SK-N-SH (cell line): ENCODE results near the gene MED29. TPM values are rescaled to one million over a fixed set of nuclear protein-coding genes. Genes with fewer than 3 reads are reported as not detected.

ENCODE experiments used
- CTCF ChIA-PET: fragments of 300-600, 350-600 bp; formaldehyde crosslinking; extraction: SDS; loops from one replicate; lab custom pipeline; 2021; lab: Yijun Ruan, JAX
- POLR2A ChIA-PET: fragments of 350-600 bp; sonication (Branson Sonifier 250); formaldehyde crosslinking; extraction: SDS; loops from one replicate; lab custom pipeline; 2020; ENCODE audit warnings: antibody characterized with exemption, inconsistent platforms; lab: Yijun Ruan, JAX
- DNase-seq: peaks from one replicate; pipeline ENCODE4 v3.0.0; 2012
- H2AFZ ChIP-seq: fragments of 200-600 bp; sonication (generic); 2 replicates; pipeline ENCODE4 v1.8.1; 2016; ENCODE audit warnings: antibody characterized with exemption, mild to moderate bottlenecking, low read depth
- H3F3A ChIP-seq: fragments of 200-600 bp; sonication (generic); replicated peaks from 2 replicates; pipeline ENCODE3; 2016; ENCODE audit warnings: antibody characterized with exemption, mild to moderate bottlenecking; ENCODE audit not compliant: insufficient read depth
- H3K27ac ChIP-seq, 2 experiments: fragments of 200-500 bp in 1 of 2; fragments of 200-600 bp in 1 of 2; sonication (Bioruptor generic) in 1 of 2; sonication (generic), shearing (Covaris generic) in 1 of 2; 2 replicates each; pipeline versions ENCODE4 v1.5.1 to v1.6.1; 2014 to 2016; ENCODE audit warnings: low read depth in 2 of 2, inconsistent platforms in 1 of 2, low read length in 1 of 2, mild to moderate bottlenecking in 1 of 2, mixed read lengths in 1 of 2
- H3K27me3 ChIP-seq: fragments of 200-600 bp; sonication (generic), shearing (Covaris generic); 2 replicates; pipeline ENCODE4 v1.6.1; 2016; ENCODE audit warnings: mixed run types; ENCODE audit not compliant: insufficient read depth
- H3K36me3 ChIP-seq, 2 experiments: fragments of 200-500 bp in 1 of 2; fragments of 200-600 bp in 1 of 2; sonication (Bioruptor generic) in 1 of 2; sonication (generic) in 1 of 2; replicated peaks in 1 of 2; 2 replicates each; pipeline versions ENCODE3 to v1.5.1; 2014 to 2016; ENCODE audit warnings: low read length in 1 of 2, mild to moderate bottlenecking in 1 of 2; ENCODE audit not compliant: insufficient read depth in 2 of 2, control insufficient read depth in 1 of 2
- H3K4me1 ChIP-seq, 2 experiments: fragments of 200-500 bp in 1 of 2; fragments of 200-600 bp in 1 of 2; sonication (Bioruptor generic) in 1 of 2; sonication (generic), shearing (Covaris generic) in 1 of 2; 2 replicates each; pipeline versions ENCODE4 v1.5.1 to v1.6.1; 2014 to 2016; ENCODE audit warnings: low read depth in 1 of 2, low read length in 1 of 2, mixed run types in 1 of 2; ENCODE audit not compliant: insufficient read depth in 2 of 2, control insufficient read depth in 1 of 2
- H3K4me2 ChIP-seq: fragments of 200-600 bp; sonication (generic), shearing (Covaris generic); 2 replicates; pipeline ENCODE4 v1.6.1; 2017; ENCODE audit warnings: mixed run types
- H3K4me3 ChIP-seq, 2 experiments: fragments of 200-500 bp in 1 of 2; fragments of 200-600 bp in 1 of 2; sonication (Bioruptor generic) in 1 of 2; sonication (generic), shearing (Covaris generic) in 1 of 2; 2 replicates each; pipeline versions ENCODE4 v1.5.1 to v1.8.1; 2014 to 2016; ENCODE audit warnings: low read depth in 2 of 2, inconsistent platforms in 1 of 2, low read length in 1 of 2, mild to moderate bottlenecking in 1 of 2, mixed read lengths in 1 of 2, moderate library complexity in 1 of 2
- H3K79me2 ChIP-seq: fragments of 200-600 bp; sonication (generic); 2 replicates; pipeline ENCODE4 v1.8.1; 2017; ENCODE audit warnings: mild to moderate bottlenecking; ENCODE audit not compliant: insufficient read depth
- H3K9ac ChIP-seq: fragments of 200-600 bp; sonication (generic); 2 replicates; pipeline ENCODE4 v1.6.1; 2017; ENCODE audit warnings: mixed run types
- H3K9me2 ChIP-seq: fragments of 200-600 bp; sonication (generic); 2 replicates; pipeline ENCODE4 v1.6.1; 2017; ENCODE audit warnings: mixed run types
- H3K9me3 ChIP-seq: fragments of 200-600 bp; sonication (generic); 2 replicates; pipeline ENCODE4 v1.6.1; 2017; ENCODE audit warnings: mixed run types, mild to moderate bottlenecking, moderate library complexity
- H4K20me1 ChIP-seq: fragments of 200-600 bp; sonication (generic); 2 replicates; pipeline ENCODE4 v1.6.1; 2017; ENCODE audit warnings: mild to moderate bottlenecking, mixed run types; ENCODE audit not compliant: insufficient read depth
- ELF1 ChIP-seq: IDR thresholded peaks from 2 replicates; pipeline ENCODE4 v1.4.0; 2012
- EP300 ChIP-seq, 2 experiments: IDR thresholded peaks; 2 replicates each; pipeline versions ENCODE4 v1.4.0 to v1.6.1; 2012; ENCODE audit warnings: borderline replicate concordance in 1 of 2, low read depth in 1 of 2, low read length in 1 of 2
- EZH2phosphoT487 ChIP-seq: fragments of 200-600 bp; sonication (generic); IDR thresholded peaks from 2 replicates; pipeline ENCODE4 v1.6.1; 2017; ENCODE audit warnings: low read depth, mixed run types, mild to moderate bottlenecking, antibody characterized with exemption, moderate library complexity, borderline replicate concordance
- FOXJ3 ChIP-seq: sonication (generic); formaldehyde crosslinking; IDR thresholded peaks from 2 replicates; pipeline ENCODE4 v1.5.1; 2020; ENCODE audit warnings: mild to moderate bottlenecking, missing genetic modification reagents
- GABPA ChIP-seq: IDR thresholded peaks from 2 replicates; pipeline ENCODE4 v1.4.0; 2012; ENCODE audit warnings: low read depth, mild to moderate bottlenecking
- MEF2A ChIP-seq: IDR thresholded peaks from 2 replicates; pipeline ENCODE4 v1.4.0; 2012; ENCODE audit warnings: low read depth, borderline replicate concordance
- NFIC ChIP-seq: IDR thresholded peaks from 2 replicates; pipeline ENCODE4 v1.4.0; 2012; ENCODE audit warnings: borderline replicate concordance
- RCOR1 ChIP-seq: fragments of 150-350 bp; IDR thresholded peaks from 2 replicates; pipeline ENCODE4 v1.6.1; 2017; ENCODE audit warnings: antibody characterized with exemption, low read length
- RFX5 ChIP-seq: IDR thresholded peaks from 2 replicates; pipeline ENCODE4 v1.6.1; 2012; ENCODE audit warnings: mild to moderate bottlenecking, improper control_type of control experiment, low read length
- RXRA ChIP-seq: IDR thresholded peaks from 2 replicates; pipeline ENCODE4 v1.4.0; 2012; ENCODE audit warnings: low read depth, mild to moderate bottlenecking, borderline replicate concordance
- SIN3A ChIP-seq: IDR thresholded peaks from 2 replicates; pipeline ENCODE4 v1.6.1; 2012; ENCODE audit warnings: low read depth, mild to moderate bottlenecking, low read length, moderate library complexity, borderline replicate concordance
- SMC3 ChIP-seq: IDR thresholded peaks from 2 replicates; pipeline ENCODE4 v1.6.1; 2012; ENCODE audit warnings: low read depth, low read length, improper control_type of control experiment
- TCF12 ChIP-seq: IDR thresholded peaks from 2 replicates; pipeline ENCODE4 v1.4.0; 2012
- YY1 ChIP-seq: IDR thresholded peaks from 2 replicates; pipeline ENCODE4 v1.4.0; 2012; ENCODE audit warnings: low read depth, mild to moderate bottlenecking
- WGBS: methylation state at CpG from one replicate; pipeline ENCODE4 v1.1.6; 2017; ENCODE audit warnings: low lambda C conversion rate; 5-methylcytosine and 5-hydroxymethylcytosine counted together
- polyA plus RNA-seq, 3 experiments: library from polyadenylated mRNA; depleted of rRNA; stranded (reverse); fragments of >200 nt; gene quantifications; 2 replicates each; pipeline ENCODE4 v1.2.3, GENCODE V29; 2012
- TF ChIP-seq, protein P1 (sequence below): fragments of 200-600 bp; sonication (generic); IDR thresholded peaks from 2 replicates; pipeline ENCODE4 v1.6.1; 2017; ENCODE audit warnings: antibody characterized with exemption, mild to moderate bottlenecking, moderate library complexity
- TF ChIP-seq, protein P2 (sequence below): IDR thresholded peaks from 2 replicates; pipeline ENCODE4; 2012
- TF ChIP-seq, protein P3 (sequence below): IDR thresholded peaks from 2 replicates; pipeline ENCODE4 v1.4.0; 2012; ENCODE audit warnings: low read depth, borderline replicate concordance
- TF ChIP-seq, protein P4 (sequence below): IDR thresholded peaks from 2 replicates; pipeline ENCODE4 v1.4.0; 2012; ENCODE audit warnings: low read depth

Gene MED29
- polyA plus RNA-seq, 1 of the 3 experiments (the other 2 are of a cell fraction), result 32.0 TPM

DNA sequence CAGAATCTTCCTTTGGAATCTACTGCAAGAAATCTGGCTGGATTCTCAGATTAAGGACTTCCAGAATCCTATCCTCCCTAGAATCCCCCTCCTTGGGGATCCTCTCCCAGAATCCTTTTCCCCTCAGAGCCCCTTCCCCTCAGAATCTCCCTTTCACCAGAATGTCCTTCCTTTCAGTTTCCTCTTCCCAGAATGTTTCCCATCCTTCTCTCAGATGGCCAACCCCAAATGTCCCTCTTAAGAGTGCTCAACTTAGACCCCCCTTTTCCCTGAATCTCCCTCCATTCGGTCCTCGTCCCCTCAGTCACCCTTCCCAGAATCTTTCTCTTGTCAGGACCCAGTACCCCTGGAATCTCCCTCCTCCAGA lies 45.2 kb downstream of the MED29 start (continued):
- TF ChIP-seq RFX5, result no peak
- TF ChIP-seq ELF1, result no peak
- TF ChIP-seq, protein P1, sequence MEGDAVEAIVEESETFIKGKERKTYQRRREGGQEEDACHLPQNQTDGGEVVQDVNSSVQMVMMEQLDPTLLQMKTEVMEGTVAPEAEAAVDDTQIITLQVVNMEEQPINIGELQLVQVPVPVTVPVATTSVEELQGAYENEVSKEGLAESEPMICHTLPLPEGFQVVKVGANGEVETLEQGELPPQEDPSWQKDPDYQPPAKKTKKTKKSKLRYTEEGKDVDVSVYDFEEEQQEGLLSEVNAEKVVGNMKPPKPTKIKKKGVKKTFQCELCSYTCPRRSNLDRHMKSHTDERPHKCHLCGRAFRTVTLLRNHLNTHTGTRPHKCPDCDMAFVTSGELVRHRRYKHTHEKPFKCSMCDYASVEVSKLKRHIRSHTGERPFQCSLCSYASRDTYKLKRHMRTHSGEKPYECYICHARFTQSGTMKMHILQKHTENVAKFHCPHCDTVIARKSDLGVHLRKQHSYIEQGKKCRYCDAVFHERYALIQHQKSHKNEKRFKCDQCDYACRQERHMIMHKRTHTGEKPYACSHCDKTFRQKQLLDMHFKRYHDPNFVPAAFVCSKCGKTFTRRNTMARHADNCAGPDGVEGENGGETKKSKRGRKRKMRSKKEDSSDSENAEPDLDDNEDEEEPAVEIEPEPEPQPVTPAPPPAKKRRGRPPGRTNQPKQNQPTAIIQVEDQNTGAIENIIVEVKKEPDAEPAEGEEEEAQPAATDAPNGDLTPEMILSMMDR, result no peak
- TF ChIP-seq TCF12, result no peak
- TF ChIP-seq, protein P2, sequence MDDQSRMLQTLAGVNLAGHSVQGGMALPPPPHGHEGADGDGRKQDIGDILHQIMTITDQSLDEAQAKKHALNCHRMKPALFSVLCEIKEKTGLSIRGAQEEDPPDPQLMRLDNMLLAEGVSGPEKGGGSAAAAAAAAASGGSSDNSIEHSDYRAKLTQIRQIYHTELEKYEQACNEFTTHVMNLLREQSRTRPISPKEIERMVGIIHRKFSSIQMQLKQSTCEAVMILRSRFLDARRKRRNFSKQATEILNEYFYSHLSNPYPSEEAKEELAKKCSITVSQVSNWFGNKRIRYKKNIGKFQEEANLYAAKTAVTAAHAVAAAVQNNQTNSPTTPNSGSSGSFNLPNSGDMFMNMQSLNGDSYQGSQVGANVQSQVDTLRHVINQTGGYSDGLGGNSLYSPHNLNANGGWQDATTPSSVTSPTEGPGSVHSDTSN, result no peak
- TF ChIP-seq RXRA, result no peak

DNA sequence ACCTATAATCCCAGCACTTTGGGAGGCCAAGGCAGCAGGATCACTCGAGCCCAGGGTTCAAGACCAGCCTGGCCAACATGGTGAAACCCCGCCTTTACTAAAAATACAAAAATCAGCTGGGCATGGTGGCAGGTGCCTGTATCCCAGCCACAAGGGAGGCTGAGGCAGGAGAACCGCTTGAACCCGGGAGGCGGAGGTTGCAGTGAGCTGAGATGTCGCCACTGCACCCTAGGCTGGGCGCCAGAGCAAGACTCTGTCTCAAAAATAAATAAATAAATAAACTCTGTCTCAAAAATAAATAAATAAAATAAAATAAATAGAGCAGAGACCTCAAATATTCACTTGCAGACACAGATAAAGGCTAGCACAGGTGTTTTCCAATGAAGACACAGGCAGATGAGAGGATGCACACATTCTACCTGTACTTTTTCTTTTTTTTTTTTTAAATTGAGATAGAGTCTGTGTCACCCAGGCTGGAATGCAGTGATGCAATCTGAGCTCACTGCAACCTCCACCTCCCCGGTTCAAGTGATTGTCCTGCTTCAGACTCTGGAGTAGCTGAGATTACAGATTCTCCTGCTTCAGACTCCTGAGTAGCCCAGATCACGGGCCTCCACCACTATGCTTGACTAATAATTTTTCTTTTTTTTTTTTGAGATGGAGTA lies 47.2 kb downstream of the MED29 start:
- 71% methylated on average over 9 of the region's 9 CpGs for WGBS
- Histone ChIP-seq H3K9me3 (no peaks in the 10 kb centered on the region), H3K4me3 (no peak overlapping the region), H3F3A (peaks cover 28% of the 10 kb centered on the region), H3K4me2 (no peak overlapping the region), H3K27ac (no peak overlapping the region), H3K9me2 (no peaks in the 10 kb centered on the region), H4K20me1 (peaks cover 14% of the 10 kb centered on the region), H3K4me1 (peaks cover 12 to 15% of the 10 kb centered on the region in 2 experiments; a peak in 2 of 4 replicates), H3K36me3 (peaks cover 12 to 17% of the 10 kb centered on the region in 2 experiments), H3K27me3 (no peaks in the 10 kb centered on the region), H3K9ac (no peak overlapping the region), H3K79me2 (peaks cover 25% of the 10 kb centered on the region), H2AFZ (no peak overlapping the region)
- CTCF ChIA-PET, result interaction anchor here (0.8 to 2.2 kb wide), 3 partner anchors 26 to 113 kb away, joined by 3 to 12 read pairs (median 3); partner anchors contain the start of genes EID2B and PLEKHG2
- DNase-seq, result no peak
- TF ChIP-seq, protein P3, sequence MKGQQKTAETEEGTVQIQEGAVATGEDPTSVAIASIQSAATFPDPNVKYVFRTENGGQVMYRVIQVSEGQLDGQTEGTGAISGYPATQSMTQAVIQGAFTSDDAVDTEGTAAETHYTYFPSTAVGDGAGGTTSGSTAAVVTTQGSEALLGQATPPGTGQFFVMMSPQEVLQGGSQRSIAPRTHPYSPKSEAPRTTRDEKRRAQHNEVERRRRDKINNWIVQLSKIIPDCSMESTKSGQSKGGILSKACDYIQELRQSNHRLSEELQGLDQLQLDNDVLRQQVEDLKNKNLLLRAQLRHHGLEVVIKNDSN, result no peak
- TF ChIP-seq EZH2phosphoT487, result no peak
- TF ChIP-seq SMC3, result no peak
- no peak for TF ChIP-seq FOXJ3
- no peak for TF ChIP-seq EP300 (IDR thresholded peaks at IDR 0.05; ENCODE audit: borderline replicate concordance in 1 of 2, low read depth in 1 of 2, low read length in 1 of 2)
- TF ChIP-seq, protein P4, sequence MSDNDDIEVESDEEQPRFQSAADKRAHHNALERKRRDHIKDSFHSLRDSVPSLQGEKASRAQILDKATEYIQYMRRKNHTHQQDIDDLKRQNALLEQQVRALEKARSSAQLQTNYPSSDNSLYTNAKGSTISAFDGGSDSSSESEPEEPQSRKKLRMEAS, result no peak
- no peak for TF ChIP-seq GABPA
- TF ChIP-seq MEF2A, result no peak
- TF ChIP-seq RCOR1, result no peak
- no peak for TF ChIP-seq YY1
- TF ChIP-seq SIN3A, result no peak
- no peak for TF ChIP-seq NFIC
- POLR2A ChIA-PET, result interaction anchor here (0.6 kb wide), 1 partner anchor 17 kb away, joined by 4 read pairs; no protein-coding TSS in a partner anchor
